SK-N-SH (cell line): ENCODE data around the gene ME3.

ENCODE experiments used
- EZH2phosphoT487 ChIP-seq: fragments of 200-600 bp; sonication (generic); IDR thresholded peaks from 2 replicates; pipeline ENCODE4 v1.6.1; 2017; ENCODE audit warnings: low read depth, mixed run types, mild to moderate bottlenecking, antibody characterized with exemption, moderate library complexity, borderline replicate concordance
- FOXM1 ChIP-seq: IDR thresholded peaks from 2 replicates; pipeline ENCODE4 v1.4.0; 2012; ENCODE audit warnings: low read depth, mild to moderate bottlenecking
- TAF1 ChIP-seq: IDR thresholded peaks from 2 replicates; pipeline ENCODE4 v1.6.1; 2012; ENCODE audit warnings: low read depth, mild to moderate bottlenecking, low read length, moderate library complexity, borderline replicate concordance
- YY1 ChIP-seq: IDR thresholded peaks from 2 replicates; pipeline ENCODE4 v1.4.0; 2012; ENCODE audit warnings: low read depth, mild to moderate bottlenecking
- TF ChIP-seq, protein P1 (sequence below): fragments of 200-600 bp; sonication (generic); IDR thresholded peaks from 2 replicates; pipeline ENCODE4 v1.6.1; 2017; ENCODE audit warnings: antibody characterized with exemption, mild to moderate bottlenecking, moderate library complexity

- TF ChIP-seq FOXM1 (peak; percentile 77; the same call in 1 of the 2 replicates), EZH2phosphoT487 (no peak), TAF1 (no peak), YY1 (no peak)
- TF ChIP-seq, protein P1, sequence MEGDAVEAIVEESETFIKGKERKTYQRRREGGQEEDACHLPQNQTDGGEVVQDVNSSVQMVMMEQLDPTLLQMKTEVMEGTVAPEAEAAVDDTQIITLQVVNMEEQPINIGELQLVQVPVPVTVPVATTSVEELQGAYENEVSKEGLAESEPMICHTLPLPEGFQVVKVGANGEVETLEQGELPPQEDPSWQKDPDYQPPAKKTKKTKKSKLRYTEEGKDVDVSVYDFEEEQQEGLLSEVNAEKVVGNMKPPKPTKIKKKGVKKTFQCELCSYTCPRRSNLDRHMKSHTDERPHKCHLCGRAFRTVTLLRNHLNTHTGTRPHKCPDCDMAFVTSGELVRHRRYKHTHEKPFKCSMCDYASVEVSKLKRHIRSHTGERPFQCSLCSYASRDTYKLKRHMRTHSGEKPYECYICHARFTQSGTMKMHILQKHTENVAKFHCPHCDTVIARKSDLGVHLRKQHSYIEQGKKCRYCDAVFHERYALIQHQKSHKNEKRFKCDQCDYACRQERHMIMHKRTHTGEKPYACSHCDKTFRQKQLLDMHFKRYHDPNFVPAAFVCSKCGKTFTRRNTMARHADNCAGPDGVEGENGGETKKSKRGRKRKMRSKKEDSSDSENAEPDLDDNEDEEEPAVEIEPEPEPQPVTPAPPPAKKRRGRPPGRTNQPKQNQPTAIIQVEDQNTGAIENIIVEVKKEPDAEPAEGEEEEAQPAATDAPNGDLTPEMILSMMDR = no peak
Measured at GRCh38 chr11:86577644-86578636, 94.5 kb downstream of the ME3 start.
